GM12873 (cell line): ENCODE results near the gene TMEM222.

Experiments used
- TF ChIP-seq, protein P1 (sequence below): IDR thresholded peaks from 2 replicates; pipeline ENCODE4 v1.5.1; 2012; ENCODE audit warnings: low read depth, mild to moderate bottlenecking, moderate library complexity, low read length, control low read depth; ENCODE audit not compliant: insufficient read depth; ENCODE audit errors: missing control alignments

Gene TMEM222

DNA sequence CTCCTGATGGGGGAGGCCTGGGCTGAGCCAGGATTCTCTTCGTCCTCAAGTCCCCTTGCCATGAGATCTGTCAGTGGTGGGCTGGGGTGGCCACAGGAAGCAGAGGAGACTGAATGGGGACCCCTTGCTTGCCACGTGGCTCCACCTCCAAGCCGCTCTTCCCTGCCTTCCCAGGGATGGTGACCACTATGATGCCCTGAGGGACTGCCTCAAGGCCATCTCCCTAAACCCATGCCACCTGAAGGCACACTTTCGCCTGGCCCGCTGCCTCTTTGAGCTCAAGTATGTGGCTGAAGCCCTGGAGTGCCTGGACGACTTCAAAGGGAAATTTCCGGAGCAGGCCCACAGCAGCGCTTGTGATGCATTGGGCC is 20.9 kb upstream of the TMEM222 start:
- TF ChIP-seq, protein P1, sequence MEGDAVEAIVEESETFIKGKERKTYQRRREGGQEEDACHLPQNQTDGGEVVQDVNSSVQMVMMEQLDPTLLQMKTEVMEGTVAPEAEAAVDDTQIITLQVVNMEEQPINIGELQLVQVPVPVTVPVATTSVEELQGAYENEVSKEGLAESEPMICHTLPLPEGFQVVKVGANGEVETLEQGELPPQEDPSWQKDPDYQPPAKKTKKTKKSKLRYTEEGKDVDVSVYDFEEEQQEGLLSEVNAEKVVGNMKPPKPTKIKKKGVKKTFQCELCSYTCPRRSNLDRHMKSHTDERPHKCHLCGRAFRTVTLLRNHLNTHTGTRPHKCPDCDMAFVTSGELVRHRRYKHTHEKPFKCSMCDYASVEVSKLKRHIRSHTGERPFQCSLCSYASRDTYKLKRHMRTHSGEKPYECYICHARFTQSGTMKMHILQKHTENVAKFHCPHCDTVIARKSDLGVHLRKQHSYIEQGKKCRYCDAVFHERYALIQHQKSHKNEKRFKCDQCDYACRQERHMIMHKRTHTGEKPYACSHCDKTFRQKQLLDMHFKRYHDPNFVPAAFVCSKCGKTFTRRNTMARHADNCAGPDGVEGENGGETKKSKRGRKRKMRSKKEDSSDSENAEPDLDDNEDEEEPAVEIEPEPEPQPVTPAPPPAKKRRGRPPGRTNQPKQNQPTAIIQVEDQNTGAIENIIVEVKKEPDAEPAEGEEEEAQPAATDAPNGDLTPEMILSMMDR: no peak

DNA sequence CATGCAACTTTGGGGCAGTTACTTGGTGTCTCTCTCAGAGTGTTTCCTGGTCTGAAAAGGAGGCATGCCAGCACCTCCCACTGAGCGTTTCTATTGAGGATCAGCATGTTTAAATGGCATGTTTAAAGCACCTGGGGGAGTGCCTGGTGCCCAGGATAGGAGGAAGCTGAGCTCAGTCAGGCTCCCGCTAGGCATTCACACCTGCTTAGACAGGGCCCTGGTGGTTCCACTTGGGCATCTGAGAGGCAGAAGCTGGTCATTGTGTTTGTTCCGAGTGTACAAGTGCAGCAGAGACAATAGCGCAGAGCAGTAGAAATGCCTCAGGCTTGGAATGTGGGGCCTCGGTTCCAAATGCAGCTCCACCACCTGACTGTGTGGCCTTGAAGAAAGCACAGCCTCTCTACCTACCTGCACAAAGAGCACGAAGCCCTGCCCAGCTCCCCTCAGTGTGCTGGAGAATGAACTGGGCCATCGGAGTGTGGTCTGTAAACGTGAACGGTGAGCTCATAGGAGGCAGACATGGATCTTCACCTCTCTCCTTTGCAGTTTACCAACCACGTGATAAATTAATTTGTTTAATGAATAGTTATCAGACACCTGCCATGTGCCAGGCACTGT is 20.3 kb upstream of the TMEM222 start:
- TF ChIP-seq, protein P1: no peak

DNA sequence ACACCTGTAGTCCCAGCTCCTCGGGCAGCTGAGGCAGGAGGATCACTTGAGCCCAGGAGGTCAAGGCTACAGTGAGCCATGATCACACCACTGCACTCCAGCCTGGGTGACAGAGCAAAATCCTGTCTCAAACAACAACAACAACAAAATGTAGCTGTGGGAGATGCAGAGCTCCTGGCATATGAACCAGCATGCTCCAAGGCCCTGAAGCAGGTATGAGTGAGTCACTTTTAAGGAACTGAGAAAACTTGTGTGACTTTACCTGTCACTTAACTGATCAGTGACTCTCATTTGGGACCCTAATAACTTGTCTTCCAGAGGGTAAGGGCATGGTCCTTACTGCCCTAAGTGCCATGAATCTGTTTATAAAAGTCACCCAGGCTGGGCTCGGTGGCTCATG is 19.4 kb upstream of the TMEM222 start:
- TF ChIP-seq, protein P1: no peak

DNA sequence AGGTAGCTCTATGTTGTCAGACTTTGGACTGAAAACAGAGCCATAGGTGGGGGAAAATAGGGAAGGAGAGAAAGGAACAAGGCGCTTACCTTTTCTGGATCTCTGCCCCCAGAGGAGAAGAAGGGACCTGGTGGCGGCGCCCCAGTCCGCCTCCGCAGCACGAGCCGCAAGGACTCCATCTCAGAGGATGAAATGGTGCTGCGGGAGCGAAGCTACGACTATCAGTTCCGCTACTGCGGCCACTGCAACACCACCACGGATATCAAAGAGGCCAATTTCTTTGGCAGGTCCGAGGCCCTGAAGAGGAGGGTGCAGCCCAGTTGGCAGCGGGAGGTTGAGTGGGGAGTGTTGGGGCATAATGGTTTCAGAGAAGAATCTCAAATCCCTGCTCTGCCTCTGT is 18.5 kb upstream of the TMEM222 start:
- TF ChIP-seq, protein P1: no peak

DNA sequence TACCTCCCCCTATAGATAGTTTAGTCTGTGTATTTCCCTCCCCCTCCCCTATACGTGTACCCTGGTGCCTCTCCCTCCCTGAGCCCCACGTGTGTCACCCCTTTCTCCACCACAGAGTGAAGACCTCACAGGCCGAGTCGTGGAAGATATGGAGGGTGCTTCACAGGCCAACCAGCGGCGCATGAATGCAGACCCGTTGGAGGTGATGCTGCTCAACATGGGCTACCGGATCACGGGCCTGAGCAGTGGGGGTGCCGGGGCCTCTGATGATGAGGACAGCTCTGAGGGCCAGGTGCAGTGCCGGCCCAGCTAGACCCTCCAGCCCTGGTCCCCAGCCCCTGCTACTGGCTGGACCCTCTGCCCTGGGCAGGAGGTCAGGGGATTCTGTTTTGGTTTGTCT is 15.9 kb upstream of the TMEM222 start:
- TF ChIP-seq, protein P1: no peak

DNA sequence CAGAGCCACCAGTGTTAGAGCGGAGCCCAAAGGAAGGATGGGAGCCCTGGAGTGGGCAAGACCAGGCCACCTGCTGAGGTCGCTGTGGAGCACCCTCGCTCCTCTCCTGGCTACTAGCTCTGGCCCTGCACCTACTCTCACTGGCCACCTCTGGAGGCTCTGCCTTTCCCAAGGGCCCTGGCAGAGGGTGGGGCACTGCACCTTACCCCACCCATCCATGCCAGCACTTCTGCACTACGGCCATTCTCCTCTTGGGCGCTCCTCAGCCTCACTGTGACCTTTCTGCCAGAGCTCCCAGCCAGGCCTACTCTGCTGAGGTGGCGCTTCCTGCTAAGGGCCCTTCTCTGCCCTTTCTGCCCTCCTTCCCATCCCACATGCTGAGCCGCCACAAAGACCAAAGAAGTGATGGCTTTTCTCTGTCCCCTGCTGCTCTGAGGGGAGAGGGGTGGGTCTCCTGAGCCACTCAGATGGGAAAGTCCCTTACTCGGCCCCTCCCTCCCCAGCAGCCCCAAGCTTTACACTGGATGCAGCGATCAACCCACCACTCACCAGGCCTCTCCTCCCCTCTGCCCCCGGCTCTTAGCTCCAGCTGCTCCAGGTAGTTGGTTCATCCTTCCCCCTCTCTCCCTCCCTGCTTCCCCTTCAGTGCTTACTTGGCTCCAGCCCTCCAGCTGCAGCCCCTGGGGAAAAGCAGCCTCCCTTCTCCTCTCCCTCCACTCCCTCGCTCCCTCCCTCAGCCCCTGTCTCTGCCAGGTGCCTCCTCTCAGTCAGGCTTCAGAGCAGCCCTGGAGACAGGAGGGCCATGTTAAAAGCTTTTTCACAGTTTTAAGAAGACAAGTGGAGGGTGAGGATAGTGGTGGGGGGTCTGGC is 14.8 kb upstream of the TMEM222 start:
- TF ChIP-seq, protein P1: no peak

DNA sequence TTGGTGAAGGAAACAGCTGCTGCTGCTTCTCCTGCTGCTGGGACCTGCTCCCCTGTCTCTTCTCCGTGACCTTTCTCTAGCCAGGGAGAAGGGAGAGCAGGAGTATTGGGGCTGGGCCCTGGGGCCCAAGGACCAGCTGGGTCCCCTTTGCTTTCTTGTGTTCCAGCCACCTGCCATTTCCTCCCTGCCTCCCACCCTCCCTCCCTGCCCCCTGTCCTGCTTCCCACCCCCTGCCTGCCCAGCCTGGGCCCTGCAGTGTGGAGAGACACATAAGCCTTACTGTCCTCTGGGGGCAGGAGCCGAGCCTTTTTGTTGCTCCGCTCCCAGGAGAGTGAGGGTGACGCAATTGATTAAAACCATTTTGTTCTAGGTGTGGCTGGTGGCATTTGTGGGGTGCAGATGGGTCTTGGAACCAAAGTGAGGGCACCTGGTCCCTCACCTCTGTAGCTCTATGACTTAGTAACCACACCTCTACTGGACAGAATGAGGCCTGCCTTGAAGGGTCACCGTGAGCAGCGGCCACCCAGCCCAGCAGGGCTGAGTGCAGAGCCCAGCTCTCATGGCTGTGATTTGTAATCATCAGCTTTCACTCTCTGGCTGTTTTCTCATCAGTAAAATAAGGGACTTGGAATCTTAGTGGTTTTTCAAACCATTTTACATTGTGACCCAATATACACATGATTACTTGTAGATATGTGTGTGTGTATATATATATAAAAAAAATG is 13.9 kb upstream of the TMEM222 start:
- TF ChIP-seq, protein P1: no peak
